Body of pancreas (tissue), 4 donors: ENCODE measurements around the gene USH1G. TPM values are rescaled to one million over a fixed set of nuclear protein-coding genes. Genes with fewer than 3 reads are reported as not detected.
A peak's percentile ranks its signal among the peaks of the same experiment; 100 is the strongest.

Source experiments
- ATAC-seq: fragments of 150-250 bp; one replicate; pipeline ENCODE4 v1.9.1; 2016
- DNase-seq, 4 donors: peaks; one replicate each; pipeline ENCODE4 v3.0.0-alpha.2; 2019
- H3K27ac ChIP-seq, 4 donors: fragments of 200-600 bp; sonication (generic); 1 replicate in 3 of 4; 2 replicates in 1 of 4; pipeline versions ENCODE4 v1.5.1 to v1.6.1; 2016 to 2019; ENCODE audit warnings: mild to moderate bottlenecking in 1 of 4, mixed read lengths in 1 of 4, moderate library complexity in 1 of 4
- H3K27me3 ChIP-seq, 2 donors: fragments of 200-600 bp; sonication (generic); one replicate each; pipeline ENCODE4 v1.6.0; 2016; ENCODE audit warnings: mild to moderate bottlenecking in 1 of 2
- H3K36me3 ChIP-seq, 2 donors: fragments of 200-600 bp; sonication (generic); replicated peaks in 1 of 2; 2 replicates each; pipeline ENCODE4 v1.5.1; 2016; ENCODE audit warnings: low read depth in 2 of 2; ENCODE audit not compliant: insufficient read depth in 1 of 2
- H3K4me1 ChIP-seq: fragments of 200-600 bp; sonication (generic); one replicate; pipeline ENCODE4 v1.6.0; 2016
- H3K4me3 ChIP-seq, 2 donors: fragments of 200-600 bp; sonication (generic); 1 replicate in 1 of 2; 2 replicates in 1 of 2; pipeline ENCODE4 v1.5.1; 2016 to 2019
- H3K9me3 ChIP-seq, 3 donors: fragments of 200-600 bp; sonication (generic); 1 replicate in 2 of 3; 2 replicates in 1 of 3; pipeline ENCODE4 v1.5.1; 2016
- POLR2A ChIP-seq, 3 donors: fragments of 450-650 bp; IDR thresholded peaks; one replicate each; pipeline ENCODE4 v1.6.1; 2016; ENCODE audit warnings: antibody characterized with exemption in 3 of 3, mild to moderate bottlenecking in 2 of 3
- WGBS, 2 donors: methylation state at CpG; one replicate each; pipeline ENCODE4 v1.1.5; 2017; 5-methylcytosine and 5-hydroxymethylcytosine counted together
- intact Hi-C: fragments of 100-400 bp; cut with DNase I; formaldehyde crosslinking; loops from one replicate; pipeline ENCODE4 v1.15.1; 2023
- total RNA-seq, 2 donors: library from RNA; depleted of rRNA; stranded (reverse); fragments of >200 nt; gene quantifications; one replicate each; pipeline ENCODE4 v1.1.0, GENCODE V29; 2016
- TF ChIP-seq, protein P1 (sequence below), 7 experiments: fragments of 450-650 bp in 4 of 7; fragments of 200-600 bp in 3 of 7; sonication (generic) in 3 of 7; IDR thresholded peaks; one replicate each; pipeline ENCODE4 v1.5.1; 2016 to 2019; ENCODE audit warnings: antibody characterized with exemption in 7 of 7

The USH1G gene
- total RNA-seq, 2 donors from 2014 or later, result under 0.01 TPM; not detected in 1

DNA sequence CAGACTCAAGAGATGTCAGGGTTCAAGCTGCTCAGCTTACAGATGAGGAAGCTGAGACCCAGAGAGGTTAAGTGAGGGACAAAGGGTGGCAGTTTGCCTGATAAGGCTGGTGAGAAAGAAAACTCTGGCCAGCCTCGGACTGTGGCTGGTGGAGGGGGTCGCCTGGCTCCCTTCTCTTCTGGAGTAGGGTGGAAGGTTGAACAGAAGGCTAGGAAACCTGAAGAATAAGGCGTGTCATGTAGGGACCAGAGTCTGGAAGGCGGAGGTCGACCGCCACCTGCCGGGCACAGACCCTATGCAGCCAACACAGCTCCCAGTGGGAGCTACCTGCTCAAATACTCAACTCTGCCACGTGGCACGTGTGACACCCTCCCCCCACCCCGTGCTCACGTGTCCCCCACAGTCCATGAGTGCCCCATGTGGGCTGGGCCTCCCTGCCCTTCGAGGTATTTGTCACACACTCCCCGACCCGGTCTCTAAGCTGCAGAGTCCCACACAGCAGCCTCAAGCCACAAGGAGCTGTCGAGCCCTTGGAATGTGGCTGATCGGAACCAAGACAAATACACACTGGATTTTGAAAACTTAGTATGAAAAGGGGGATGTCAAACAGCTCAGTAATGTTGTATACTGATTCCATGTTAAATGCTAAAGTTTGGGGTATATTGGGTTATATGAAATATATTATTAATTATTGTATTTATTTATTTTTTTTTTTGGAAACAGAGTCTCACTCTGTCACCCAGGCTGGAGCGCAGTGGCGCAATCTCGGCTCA, 37.7 kb upstream of the USH1G start:
- peaks cover 7 to 10% of the 10 kb centered on the region in 2 donors for H3K36me3 ChIP-seq
- TF ChIP-seq, protein P1, sequence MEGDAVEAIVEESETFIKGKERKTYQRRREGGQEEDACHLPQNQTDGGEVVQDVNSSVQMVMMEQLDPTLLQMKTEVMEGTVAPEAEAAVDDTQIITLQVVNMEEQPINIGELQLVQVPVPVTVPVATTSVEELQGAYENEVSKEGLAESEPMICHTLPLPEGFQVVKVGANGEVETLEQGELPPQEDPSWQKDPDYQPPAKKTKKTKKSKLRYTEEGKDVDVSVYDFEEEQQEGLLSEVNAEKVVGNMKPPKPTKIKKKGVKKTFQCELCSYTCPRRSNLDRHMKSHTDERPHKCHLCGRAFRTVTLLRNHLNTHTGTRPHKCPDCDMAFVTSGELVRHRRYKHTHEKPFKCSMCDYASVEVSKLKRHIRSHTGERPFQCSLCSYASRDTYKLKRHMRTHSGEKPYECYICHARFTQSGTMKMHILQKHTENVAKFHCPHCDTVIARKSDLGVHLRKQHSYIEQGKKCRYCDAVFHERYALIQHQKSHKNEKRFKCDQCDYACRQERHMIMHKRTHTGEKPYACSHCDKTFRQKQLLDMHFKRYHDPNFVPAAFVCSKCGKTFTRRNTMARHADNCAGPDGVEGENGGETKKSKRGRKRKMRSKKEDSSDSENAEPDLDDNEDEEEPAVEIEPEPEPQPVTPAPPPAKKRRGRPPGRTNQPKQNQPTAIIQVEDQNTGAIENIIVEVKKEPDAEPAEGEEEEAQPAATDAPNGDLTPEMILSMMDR (IDR thresholded peaks at IDR 0.05), result no peak
- no peak for TF ChIP-seq POLR2A (IDR thresholded peaks at IDR 0.05)
- intact Hi-C loops, result loop anchor here (5.0 kb wide), 1 partner anchor 52 kb away; the partner anchor contains the start of gene MRPL58
- H3K4me1 ChIP-seq, result peaks cover 15% of the 10 kb centered on the region
- no peak overlapping the region for H3K4me3 ChIP-seq
- H3K9me3 ChIP-seq, result no peaks in the 10 kb centered on the region
- DNase-seq (no peak), ATAC-seq (no peak)
- 59 to 71% methylated on average over 15 to 19 of the region's 19 CpGs for WGBS, 2 donors
- no peaks in the 10 kb centered on the region for H3K27me3 ChIP-seq
- H3K27ac ChIP-seq, result no peak overlapping the region

- H3K9me3 ChIP-seq, result no peaks in the 10 kb centered on the region
- peaks cover 7% of the 10 kb centered on the region for H3K4me1 ChIP-seq
- intact Hi-C loops, result loop anchor here (5.0 kb wide), 1 partner anchor 52 kb away; the partner anchor contains the start of gene MRPL58
- TF ChIP-seq POLR2A (IDR thresholded peaks at IDR 0.05), result no peak
- TF ChIP-seq, protein P1 (IDR thresholded peaks at IDR 0.05), result no peak
- peaks cover 11 to 16% of the 10 kb centered on the region in 2 donors for H3K36me3 ChIP-seq
- DNase-seq, result no peak
- no peak overlapping the region for H3K27ac ChIP-seq
- H3K4me3 ChIP-seq, result no peak overlapping the region
- ATAC-seq, result no peak
- 35 to 71% methylated on average over 4 to 14 of the region's 14 CpGs for WGBS, 2 donors
- no peaks in the 10 kb centered on the region for H3K27me3 ChIP-seq
These were observed 36.9 kb upstream of the USH1G start for GRCh38 chr17:74959826-74960515.

- H3K36me3 ChIP-seq, result peaks cover 11 to 24% of the 10 kb centered on the region in 2 donors
- H3K27me3 ChIP-seq, result no peaks in the 10 kb centered on the region
- TF ChIP-seq, protein P1 (IDR thresholded peaks at IDR 0.05), result peak; percentile 74 to 92 (median 84)
- TF ChIP-seq POLR2A (IDR thresholded peaks at IDR 0.05), result no peak
- peaks cover 4% of the 10 kb centered on the region for H3K4me1 ChIP-seq
- H3K9me3 ChIP-seq, result no peaks in the 10 kb centered on the region
- no peak overlapping the region for H3K27ac ChIP-seq
- H3K4me3 ChIP-seq, result no peak overlapping the region
- DNase-seq (peak; percentile 70 to 80 (median 74)), ATAC-seq (peak; percentile 57)
- WGBS, 2 donors, result 50 to 62% methylated on average over 18 to 31 of the region's 33 CpGs
- intact Hi-C loops, result no loop called here
These were observed 35.1 kb upstream of the USH1G start for GRCh38 chr17:74957935-74958740.

DNA sequence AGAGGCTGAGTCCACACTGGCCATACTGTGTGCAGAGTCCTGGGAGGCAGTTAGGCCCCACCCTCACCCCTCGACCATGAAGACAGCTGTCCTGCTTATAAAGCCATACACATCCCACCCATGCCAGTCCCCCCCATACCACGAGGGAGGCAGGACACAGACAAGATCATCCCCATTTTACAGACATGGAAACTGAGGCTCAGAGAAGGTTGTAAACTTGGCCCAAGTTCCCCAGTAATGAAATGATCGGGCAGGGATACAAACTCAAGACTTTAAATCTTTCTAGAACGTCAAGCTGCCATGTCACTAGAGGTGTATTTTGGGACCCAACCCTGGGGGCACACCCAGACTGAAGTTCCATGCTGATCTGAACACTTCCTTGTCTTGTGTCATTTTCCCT, 33.0 kb upstream of the USH1G start:
- DNase-seq (no peak), ATAC-seq (no peak)
- H3K9me3 ChIP-seq, result no peaks in the 10 kb centered on the region
- no peak overlapping the region for H3K4me3 ChIP-seq
- H3K27me3 ChIP-seq, result no peaks in the 10 kb centered on the region
- TF ChIP-seq, protein P1 (IDR thresholded peaks at IDR 0.05), result no peak
- TF ChIP-seq POLR2A (IDR thresholded peaks at IDR 0.05), result no peak
- intact Hi-C loops, result no loop called here
- WGBS, 2 donors, result 80 to 95% methylated on average over 4 of the region's 4 CpGs
- H3K27ac ChIP-seq, result no peak overlapping the region
- H3K36me3 ChIP-seq, result peaks cover 11 to 27% of the 10 kb centered on the region in 2 donors
- no peaks in the 10 kb centered on the region for H3K4me1 ChIP-seq
